A549 (cell line): ENCODE results near the gene AGPAT2.

Experiments used
- ELK1 ChIP-seq: fragments of 150-350 bp; IDR thresholded peaks from 2 replicates; pipeline ENCODE4 v1.6.1; 2014; ENCODE audit warnings: low read depth, mild to moderate bottlenecking, low read length
- MAZ ChIP-seq: fragments of 150-350 bp; IDR thresholded peaks from 2 replicates; pipeline ENCODE4 v1.6.1; 2014; ENCODE audit warnings: antibody characterized with exemption, low read depth, low read length, borderline replicate concordance
- USF2 ChIP-seq: fragments of 450-650 bp; IDR thresholded peaks from 2 replicates; pipeline ENCODE4 v1.6.1; 2014; ENCODE audit warnings: antibody characterized with exemption

- TF ChIP-seq MAZ (no peak), USF2 (no peak), ELK1 (no peak)
These were observed 20.7 kb upstream of the AGPAT2 start for GRCh38 chr9:136707849-136708517.
